Measurements from ENCODE around the gene DLG5. TPM values are rescaled to one million over a fixed set of nuclear protein-coding genes. Genes with fewer than 3 reads are reported as not detected.
A peak's percentile ranks its signal among the peaks of the same experiment; 100 is the strongest.

The DLG5 gene
- total RNA-seq, 1 donor from 2014 or later, result 58.4 TPM

- H2AFZ ChIP-seq (ENCODE audit: low read depth, low read length), result no peak overlapping the region
- H3K36me3 Mint-ChIP-seq (ENCODE audit: low read depth, unreplicated experiment), result peaks cover 11% of the 10 kb centered on the region
- H3K9ac ChIP-seq (ENCODE audit: low read length), result no peak overlapping the region
- no peaks in the 10 kb centered on the region for H3K27me3 Mint-ChIP-seq (ENCODE audit: low read depth, unreplicated experiment)
- no peaks in the 10 kb centered on the region for H3K27me3 ChIP-seq (ENCODE audit: insufficient read depth, low read length)
- TF ChIP-seq CTCF (IDR thresholded peaks at IDR 0.05; ENCODE audit: insufficient read depth, low read depth, low read length) (no peak), EZH2 (IDR thresholded peaks at IDR 0.05; ENCODE audit: insufficient read depth, low read length) (no peak)
- no peak overlapping the region for H3K4me3 Mint-ChIP-seq (ENCODE audit: unreplicated experiment)
- H3K4me3 ChIP-seq (ENCODE audit: insufficient read depth, low read depth, low read length), result no peak overlapping the region
- H3K9me3 ChIP-seq (ENCODE audit: insufficient read depth, low read depth, low read length), result no peaks in the 10 kb centered on the region
- peaks cover 40% of the 10 kb centered on the region for H3K79me2 ChIP-seq (ENCODE audit: insufficient read depth, low read length)
- DNase-seq (ENCODE audit: low read depth), result no peak
- peaks cover 18% of the 10 kb centered on the region for H3K4me1 Mint-ChIP-seq (ENCODE audit: low read depth, unreplicated experiment)
- H3K27ac Mint-ChIP-seq (ENCODE audit: unreplicated experiment), result no peak overlapping the region
- no peak overlapping the region for H3K27ac ChIP-seq (ENCODE audit: low read depth, low read length)
- H4K20me1 ChIP-seq (ENCODE audit: insufficient read depth, low read length), result peaks cover 77% of the 10 kb centered on the region
- H3K4me2 ChIP-seq (ENCODE audit: low read length), result peak overlapping the region; percentile 59
- H3K4me1 ChIP-seq (ENCODE audit: insufficient read depth, low read length), result peaks cover 27% of the 10 kb centered on the region
- no peaks in the 10 kb centered on the region for H3K36me3 ChIP-seq (ENCODE audit: insufficient read depth, low read length)
- FAIRE-seq, result no peak
- H3K9me3 Mint-ChIP-seq (ENCODE audit: unreplicated experiment), result no peaks in the 10 kb centered on the region
These were observed 53.5 kb downstream of the DLG5 start for GRCh38 chr10:77872947-77873535.

GRCh38 chr10:77872151-77872946 is 54.2 kb downstream of the DLG5 start:
- TF ChIP-seq CTCF (IDR thresholded peaks at IDR 0.05; ENCODE audit: insufficient read depth, low read depth, low read length) (no peak), EZH2 (IDR thresholded peaks at IDR 0.05; ENCODE audit: insufficient read depth, low read length) (no peak)
- Mint-ChIP-seq H3K4me3 (ENCODE audit: unreplicated experiment) (no peak overlapping the region), H3K36me3 (ENCODE audit: low read depth, unreplicated experiment) (peaks cover 12% of the 10 kb centered on the region), H3K27me3 (ENCODE audit: low read depth, unreplicated experiment) (no peaks in the 10 kb centered on the region), H3K4me1 (ENCODE audit: low read depth, unreplicated experiment) (peaks cover 12% of the 10 kb centered on the region), H3K9me3 (ENCODE audit: unreplicated experiment) (no peaks in the 10 kb centered on the region), H3K27ac (ENCODE audit: unreplicated experiment) (no peak overlapping the region)
- H3K27ac ChIP-seq (ENCODE audit: low read depth, low read length), result no peak overlapping the region
- peak; percentile 34 for DNase-seq (ENCODE audit: low read depth)
- peaks cover 70% of the 10 kb centered on the region for H4K20me1 ChIP-seq (ENCODE audit: insufficient read depth, low read length)
- FAIRE-seq, result no peak
- no peaks in the 10 kb centered on the region for H3K27me3 ChIP-seq (ENCODE audit: insufficient read depth, low read length)
- H3K36me3 ChIP-seq (ENCODE audit: insufficient read depth, low read length), result no peaks in the 10 kb centered on the region
- H3K4me3 ChIP-seq (ENCODE audit: insufficient read depth, low read depth, low read length), result no peak overlapping the region
- no peak overlapping the region for H3K9ac ChIP-seq (ENCODE audit: low read length)
- peaks cover 25% of the 10 kb centered on the region for H3K4me1 ChIP-seq (ENCODE audit: insufficient read depth, low read length)
- H2AFZ ChIP-seq (ENCODE audit: low read depth, low read length), result no peak overlapping the region
- H3K79me2 ChIP-seq (ENCODE audit: insufficient read depth, low read length), result peaks cover 33% of the 10 kb centered on the region
- H3K9me3 ChIP-seq (ENCODE audit: insufficient read depth, low read depth, low read length), result no peaks in the 10 kb centered on the region
- no peak overlapping the region for H3K4me2 ChIP-seq (ENCODE audit: low read length)

Measured in astrocyte (in vitro differentiated cells and primary cell).